ENCODE results near the gene FOXA1.

Gene FOXA1

GRCh38 chr14:37589715-37590427 is 5.2 kb downstream of the FOXA1 start:
- no peak for DNase-seq (ENCODE audit: low read depth)

GRCh38 chr14:37588956-37589714 is 5.9 kb downstream of the FOXA1 start:
- DNase-seq (ENCODE audit: low read depth) = no peak

GRCh38 chr14:37588667-37588955 is 6.4 kb downstream of the FOXA1 start:
- DNase-seq (ENCODE audit: low read depth) = no peak

- DNase-seq (ENCODE audit: low read depth) = no peak
Measured at GRCh38 chr14:37587881-37588666, 7.0 kb downstream of the FOXA1 start.

GRCh38 chr14:37587131-37587803 is 7.8 kb downstream of the FOXA1 start:
- DNase-seq (ENCODE audit: low read depth) = no peak

- DNase-seq (ENCODE audit: low read depth) = no peak
Measured at GRCh38 chr14:37586797-37587130, 8.3 kb downstream of the FOXA1 start.

- DNase-seq (ENCODE audit: low read depth) = no peak
Measured at GRCh38 chr14:37585971-37586796, 8.9 kb downstream of the FOXA1 start.

GRCh38 chr14:37585101-37585511 is 9.9 kb downstream of the FOXA1 start:
- DNase-seq (ENCODE audit: low read depth) = no peak

- DNase-seq (ENCODE audit: low read depth) = no peak
Measured at GRCh38 chr14:37584211-37585100, 10.6 kb downstream of the FOXA1 start.

GRCh38 chr14:37583358-37584210 is 11.5 kb downstream of the FOXA1 start:
- no peak for DNase-seq (ENCODE audit: low read depth)

- no peak for DNase-seq (ENCODE audit: low read depth)
Measured at GRCh38 chr14:37580146-37580545, 14.9 kb downstream of the FOXA1 start.

- DNase-seq (ENCODE audit: low read depth) = no peak
Measured at GRCh38 chr14:37579274-37579673, 15.8 kb downstream of the FOXA1 start.

GRCh38 chr14:37573356-37573755 is 21.7 kb downstream of the FOXA1 start:
- DNase-seq (ENCODE audit: low read depth) = no peak

- no peak for DNase-seq (ENCODE audit: low read depth)
Measured at GRCh38 chr14:37571391-37571790, 23.7 kb downstream of the FOXA1 start.

GRCh38 chr14:37569729-37570128 is 25.3 kb downstream of the FOXA1 start:
- no peak for DNase-seq (ENCODE audit: low read depth)

GRCh38 chr14:37566811-37567371 is 28.2 kb downstream of the FOXA1 start:
- DNase-seq (ENCODE audit: low read depth) = no peak

GRCh38 chr14:37565550-37565949 is 29.5 kb downstream of the FOXA1 start:
- DNase-seq (ENCODE audit: low read depth) = no peak

- DNase-seq (ENCODE audit: low read depth) = no peak
Measured at GRCh38 chr14:37563189-37563588, 31.9 kb downstream of the FOXA1 start.

- DNase-seq (ENCODE audit: low read depth) = peak; percentile 24
Measured at GRCh38 chr14:37559386-37559785, 35.7 kb downstream of the FOXA1 start.

All from fibroblast of gingiva (primary cell).